Nephron progenitor cell (in vitro differentiated cells): ENCODE results near the gene SYT3.

Experiments used
- DNase-seq: peaks from one replicate; pipeline ENCODE4 v3.0.0; 2021
- H3K27ac Mint-ChIP-seq: 2 replicates; pipeline ENCODE4 v1.8.0; 2021; ENCODE audit warnings: mild to moderate bottlenecking, moderate library complexity, mixed read lengths
- H3K27me3 Mint-ChIP-seq: 2 replicates; pipeline ENCODE4 v1.8.0; 2021; ENCODE audit warnings: mild to moderate bottlenecking, low read depth, mixed read lengths; ENCODE audit not compliant: poor library complexity
- H3K36me3 Mint-ChIP-seq: 2 replicates; pipeline ENCODE4 v1.8.0; 2021; ENCODE audit warnings: low read depth, mixed read lengths
- H3K4me1 Mint-ChIP-seq: 2 replicates; pipeline ENCODE4 v1.8.0; 2021; ENCODE audit warnings: mixed read lengths
- H3K4me3 Mint-ChIP-seq: 2 replicates; pipeline ENCODE4 v1.8.0; 2021; ENCODE audit warnings: mild to moderate bottlenecking, moderate library complexity, mixed read lengths
- H3K9me3 Mint-ChIP-seq: 2 replicates; pipeline ENCODE4 v1.8.0; 2021; ENCODE audit warnings: mild to moderate bottlenecking, moderate library complexity, mixed read lengths
- CTCF ChIP-seq: fragments of 200-600 bp; sonication (generic); IDR thresholded peaks from 2 replicates; pipeline ENCODE4 v1.5.0; 2021; ENCODE audit warnings: antibody characterized with exemption

SYT3 gene

GRCh38 chr19:50660088-50660366 lies 20.3 kb upstream of the SYT3 start:
- no peak overlapping the region for H3K27ac Mint-ChIP-seq
- DNase-seq: no peak
- H3K4me1 Mint-ChIP-seq: peaks cover 52% of the 10 kb centered on the region
- TF ChIP-seq CTCF: no peak
- H3K36me3 Mint-ChIP-seq: peaks cover 8% of the 10 kb centered on the region
- peaks cover 50% of the 10 kb centered on the region for H3K27me3 Mint-ChIP-seq
- peaks cover 14% of the 10 kb centered on the region for H3K9me3 Mint-ChIP-seq
- H3K4me3 Mint-ChIP-seq: peak overlapping the region; percentile 72

GRCh38 chr19:50659318-50660087 lies 19.8 kb upstream of the SYT3 start:
- H3K4me1 Mint-ChIP-seq: peaks cover 52% of the 10 kb centered on the region
- DNase-seq: peak; percentile 15
- no peak for TF ChIP-seq CTCF

DNA sequence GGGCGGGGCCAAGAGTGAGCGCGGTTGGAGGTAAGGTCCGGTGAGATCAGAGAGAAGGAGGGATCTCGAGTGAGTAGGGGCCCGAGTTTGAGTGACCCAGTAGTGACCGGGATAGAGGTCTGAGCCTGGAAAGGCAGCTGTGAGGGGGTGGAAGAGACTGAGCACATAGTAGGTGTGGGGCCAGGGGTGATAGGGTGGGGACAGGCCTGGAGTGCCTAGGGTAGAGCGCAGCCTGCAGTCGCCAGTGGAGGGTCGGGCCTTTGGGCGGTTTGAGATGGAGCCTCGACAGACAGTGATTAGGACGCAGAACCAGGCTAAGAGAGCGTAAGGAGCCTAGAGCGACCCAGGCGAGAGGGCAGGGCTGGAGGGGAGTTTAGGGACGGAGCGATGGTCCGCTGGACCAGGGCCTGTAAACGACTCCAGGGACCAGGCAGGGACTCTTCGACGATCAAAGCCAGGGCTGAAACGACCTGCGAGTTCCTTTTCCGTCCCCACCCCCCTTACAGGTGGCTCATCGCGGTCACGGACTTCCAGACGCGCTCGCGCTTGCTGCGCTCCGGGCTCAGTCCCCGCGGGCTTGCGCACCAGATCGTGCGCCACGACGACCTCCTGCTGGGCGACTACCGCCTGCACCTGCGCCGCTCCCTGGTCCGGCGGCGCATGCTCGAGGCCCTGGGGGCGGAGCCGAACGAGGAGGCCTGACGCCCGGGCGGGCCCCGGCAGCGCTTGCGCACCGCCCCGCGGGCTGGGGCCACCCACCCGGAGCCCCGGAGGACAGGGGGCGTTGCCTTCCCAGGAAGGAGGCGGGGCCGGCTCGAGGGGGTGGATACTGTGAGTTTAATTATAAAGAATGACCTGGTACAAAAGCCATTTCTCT lies 19.0 kb upstream of the SYT3 start:
- no peak for TF ChIP-seq CTCF
- Mint-ChIP-seq H3K4me3 (peak overlapping the region; percentile 95), H3K4me1 (peaks cover 58% of the 10 kb centered on the region), H3K9me3 (peaks cover 14% of the 10 kb centered on the region), H3K36me3 (no peaks in the 10 kb centered on the region), H3K27ac (peak overlapping the region; percentile 99), H3K27me3 (peaks cover 49% of the 10 kb centered on the region)
- DNase-seq: peak; percentile 96

More at GRCh38 chr19:50659318-50660087, 19.8 kb upstream of the SYT3 start:
- Mint-ChIP-seq H3K36me3 (peaks cover 8% of the 10 kb centered on the region), H3K27me3 (peaks cover 50% of the 10 kb centered on the region), H3K4me3 (peak overlapping the region; percentile 95), H3K27ac (no peak overlapping the region), H3K9me3 (peaks cover 18% of the 10 kb centered on the region)

- DNase-seq: peak; percentile 100
- H3K27ac Mint-ChIP-seq: peak overlapping the region; percentile 99
- H3K9me3 Mint-ChIP-seq: peaks cover 10% of the 10 kb centered on the region
- H3K4me3 Mint-ChIP-seq: peak overlapping the region; percentile 95
- no peak for TF ChIP-seq CTCF
- H3K27me3 Mint-ChIP-seq: peaks cover 55% of the 10 kb centered on the region
- H3K4me1 Mint-ChIP-seq: peaks cover 61% of the 10 kb centered on the region
- H3K36me3 Mint-ChIP-seq: no peaks in the 10 kb centered on the region
Observed at GRCh38 chr19:50657712-50658440, 18.2 kb upstream of the SYT3 start.

DNA sequence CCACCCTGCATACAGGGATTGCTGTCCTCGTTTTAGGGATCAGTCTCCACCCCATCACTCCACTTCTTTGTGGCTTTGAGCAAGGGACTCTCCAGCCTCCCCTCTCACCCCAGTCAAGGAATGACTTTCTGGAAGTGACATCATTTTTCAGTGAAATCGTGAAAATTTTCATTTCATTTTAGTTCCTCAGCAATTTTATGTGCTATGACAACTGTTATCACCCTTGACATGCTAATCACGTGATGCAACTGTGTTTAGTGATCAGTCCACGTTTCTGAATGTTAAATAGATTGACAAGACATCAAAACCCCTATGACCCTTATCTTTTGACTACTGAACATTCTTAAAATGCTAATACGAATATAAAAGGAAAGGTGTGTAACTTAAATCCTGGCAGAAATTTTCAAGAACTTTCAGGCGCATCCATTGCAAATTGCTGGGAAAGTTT lies 17.6 kb upstream of the SYT3 start:
- Mint-ChIP-seq H3K4me1 (peaks cover 61% of the 10 kb centered on the region), H3K27me3 (peaks cover 57% of the 10 kb centered on the region), H3K36me3 (no peaks in the 10 kb centered on the region), H3K9me3 (peaks cover 9% of the 10 kb centered on the region), H3K4me3 (peak overlapping the region; percentile 95), H3K27ac (no peak overlapping the region)
- no peak for TF ChIP-seq CTCF
- no peak for DNase-seq
